ENCODE measurements around the gene ASTN2.

DNA sequence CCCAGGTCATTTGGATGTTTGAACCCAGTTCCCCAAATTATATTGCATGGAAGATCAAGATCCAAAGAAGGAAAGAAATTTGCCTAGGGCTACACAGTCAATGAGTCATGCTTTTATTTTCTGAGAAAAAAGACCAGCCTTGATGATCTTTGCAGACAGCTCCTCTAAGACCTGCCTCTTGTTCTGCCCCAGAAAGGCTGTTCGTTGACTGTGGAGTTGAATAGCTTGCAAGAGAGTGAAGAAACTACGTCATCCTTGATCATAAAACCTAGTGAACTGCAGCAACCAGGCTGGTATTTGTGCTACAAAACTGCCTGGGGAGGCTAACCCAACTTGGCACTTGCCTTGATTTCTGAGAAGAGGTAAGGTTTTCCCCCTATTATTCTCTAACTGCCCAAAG, 997.4 kb downstream of the ASTN2 start:
- TF ChIP-seq, protein P1, sequence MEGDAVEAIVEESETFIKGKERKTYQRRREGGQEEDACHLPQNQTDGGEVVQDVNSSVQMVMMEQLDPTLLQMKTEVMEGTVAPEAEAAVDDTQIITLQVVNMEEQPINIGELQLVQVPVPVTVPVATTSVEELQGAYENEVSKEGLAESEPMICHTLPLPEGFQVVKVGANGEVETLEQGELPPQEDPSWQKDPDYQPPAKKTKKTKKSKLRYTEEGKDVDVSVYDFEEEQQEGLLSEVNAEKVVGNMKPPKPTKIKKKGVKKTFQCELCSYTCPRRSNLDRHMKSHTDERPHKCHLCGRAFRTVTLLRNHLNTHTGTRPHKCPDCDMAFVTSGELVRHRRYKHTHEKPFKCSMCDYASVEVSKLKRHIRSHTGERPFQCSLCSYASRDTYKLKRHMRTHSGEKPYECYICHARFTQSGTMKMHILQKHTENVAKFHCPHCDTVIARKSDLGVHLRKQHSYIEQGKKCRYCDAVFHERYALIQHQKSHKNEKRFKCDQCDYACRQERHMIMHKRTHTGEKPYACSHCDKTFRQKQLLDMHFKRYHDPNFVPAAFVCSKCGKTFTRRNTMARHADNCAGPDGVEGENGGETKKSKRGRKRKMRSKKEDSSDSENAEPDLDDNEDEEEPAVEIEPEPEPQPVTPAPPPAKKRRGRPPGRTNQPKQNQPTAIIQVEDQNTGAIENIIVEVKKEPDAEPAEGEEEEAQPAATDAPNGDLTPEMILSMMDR (IDR thresholded peaks at IDR 0.05), result no peak
- no peak for TF ChIP-seq POLR2A (IDR thresholded peaks at IDR 0.05)
